ENCODE data around the gene KDM2A. TPM values are rescaled to one million over a fixed set of nuclear protein-coding genes. Genes with fewer than 3 reads are reported as not detected.

The KDM2A gene
- total and polyA plus RNA-seq, 2 of the 13 experiments (the other 11 are each of a cell fraction or from before 2014, with no cell fraction given), result 31.3 to 31.4 TPM

GRCh38 chr11:67265633-67266448, 146.8 kb downstream of the KDM2A start (continued):
- TF ChIP-seq, protein P1, sequence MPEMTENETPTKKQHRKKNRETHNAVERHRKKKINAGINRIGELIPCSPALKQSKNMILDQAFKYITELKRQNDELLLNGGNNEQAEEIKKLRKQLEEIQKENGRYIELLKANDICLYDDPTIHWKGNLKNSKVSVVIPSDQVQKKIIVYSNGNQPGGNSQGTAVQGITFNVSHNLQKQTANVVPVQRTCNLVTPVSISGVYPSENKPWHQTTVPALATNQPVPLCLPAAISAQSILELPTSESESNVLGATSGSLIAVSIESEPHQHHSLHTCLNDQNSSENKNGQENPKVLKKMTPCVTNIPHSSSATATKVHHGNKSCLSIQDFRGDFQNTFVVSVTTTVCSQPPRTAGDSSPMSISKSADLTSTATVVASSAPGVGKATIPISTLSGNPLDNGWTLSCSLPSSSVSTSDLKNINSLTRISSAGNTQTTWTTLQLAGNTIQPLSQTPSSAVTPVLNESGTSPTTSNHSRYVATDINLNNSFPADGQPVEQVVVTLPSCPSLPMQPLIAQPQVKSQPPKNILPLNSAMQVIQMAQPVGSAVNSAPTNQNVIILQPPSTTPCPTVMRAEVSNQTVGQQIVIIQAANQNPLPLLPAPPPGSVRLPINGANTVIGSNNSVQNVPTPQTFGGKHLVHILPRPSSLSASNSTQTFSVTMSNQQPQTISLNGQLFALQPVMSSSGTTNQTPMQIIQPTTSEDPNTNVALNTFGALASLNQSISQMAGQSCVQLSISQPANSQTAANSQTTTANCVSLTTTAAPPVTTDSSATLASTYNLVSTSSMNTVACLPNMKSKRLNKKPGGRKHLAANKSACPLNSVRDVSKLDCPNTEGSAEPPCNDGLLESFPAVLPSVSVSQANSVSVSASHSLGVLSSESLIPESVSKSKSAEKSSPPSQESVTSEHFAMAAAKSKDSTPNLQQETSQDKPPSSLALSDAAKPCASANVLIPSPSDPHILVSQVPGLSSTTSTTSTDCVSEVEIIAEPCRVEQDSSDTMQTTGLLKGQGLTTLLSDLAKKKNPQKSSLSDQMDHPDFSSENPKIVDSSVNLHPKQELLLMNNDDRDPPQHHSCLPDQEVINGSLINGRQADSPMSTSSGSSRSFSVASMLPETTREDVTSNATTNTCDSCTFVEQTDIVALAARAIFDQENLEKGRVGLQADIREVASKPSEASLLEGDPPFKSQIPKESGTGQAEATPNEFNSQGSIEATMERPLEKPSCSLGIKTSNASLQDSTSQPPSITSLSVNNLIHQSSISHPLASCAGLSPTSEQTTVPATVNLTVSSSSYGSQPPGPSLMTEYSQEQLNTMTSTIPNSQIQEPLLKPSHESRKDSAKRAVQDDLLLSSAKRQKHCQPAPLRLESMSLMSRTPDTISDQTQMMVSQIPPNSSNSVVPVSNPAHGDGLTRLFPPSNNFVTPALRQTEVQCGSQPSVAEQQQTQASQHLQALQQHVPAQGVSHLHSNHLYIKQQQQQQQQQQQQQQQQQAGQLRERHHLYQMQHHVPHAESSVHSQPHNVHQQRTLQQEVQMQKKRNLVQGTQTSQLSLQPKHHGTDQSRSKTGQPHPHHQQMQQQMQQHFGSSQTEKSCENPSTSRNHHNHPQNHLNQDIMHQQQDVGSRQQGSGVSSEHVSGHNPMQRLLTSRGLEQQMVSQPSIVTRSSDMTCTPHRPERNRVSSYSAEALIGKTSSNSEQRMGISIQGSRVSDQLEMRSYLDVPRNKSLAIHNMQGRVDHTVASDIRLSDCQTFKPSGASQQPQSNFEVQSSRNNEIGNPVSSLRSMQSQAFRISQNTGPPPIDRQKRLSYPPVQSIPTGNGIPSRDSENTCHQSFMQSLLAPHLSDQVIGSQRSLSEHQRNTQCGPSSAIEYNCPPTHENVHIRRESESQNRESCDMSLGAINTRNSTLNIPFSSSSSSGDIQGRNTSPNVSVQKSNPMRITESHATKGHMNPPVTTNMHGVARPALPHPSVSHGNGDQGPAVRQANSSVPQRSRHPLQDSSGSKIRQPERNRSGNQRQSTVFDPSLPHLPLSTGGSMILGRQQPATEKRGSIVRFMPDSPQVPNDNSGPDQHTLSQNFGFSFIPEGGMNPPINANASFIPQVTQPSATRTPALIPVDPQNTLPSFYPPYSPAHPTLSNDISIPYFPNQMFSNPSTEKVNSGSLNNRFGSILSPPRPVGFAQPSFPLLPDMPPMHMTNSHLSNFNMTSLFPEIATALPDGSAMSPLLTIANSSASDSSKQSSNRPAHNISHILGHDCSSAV (CRISPR knock-in tag; IDR thresholded peaks at IDR 0.05; ENCODE audit: borderline replicate concordance), result no peak
- TF ChIP-seq SMC3 (IDR thresholded peaks at IDR 0.05; ENCODE audit: low read length) (no peak), REPIN1 (CRISPR knock-in tag; IDR thresholded peaks at IDR 0.05; ENCODE audit: borderline replicate concordance, low read depth) (no peak), HOXD1 (CRISPR knock-in tag; IDR thresholded peaks at IDR 0.05) (no peak), ZNF18 (CRISPR knock-in tag; IDR thresholded peaks at IDR 0.05; ENCODE audit: insufficient replicate concordance) (no peak), NFE2 (CRISPR knock-in tag; IDR thresholded peaks at IDR 0.05) (no peak), PLRG1 (conservative IDR thresholded peaks at IDR 0.05) (no peak), MED1 (CRISPR knock-in tag; IDR thresholded peaks at IDR 0.05) (peak; percentile 45; the same call in 1 of the 2 replicates), CCDC6 (CRISPR knock-in tag; IDR thresholded peaks at IDR 0.05) (0 out of 2 replicates have a peak, but pooled peaks have one; percentile 49), REL (CRISPR knock-in tag; conservative IDR thresholded peaks at IDR 0.05) (no peak), MAFG (CRISPR knock-in tag; IDR thresholded peaks at IDR 0.05) (no peak), ERF (CRISPR knock-in tag; IDR thresholded peaks at IDR 0.05) (0 out of 2 replicates have a peak, but pooled peaks have one; percentile 19), PAWR (CRISPR knock-in tag; IDR thresholded peaks at IDR 0.05; ENCODE audit: borderline replicate concordance) (no peak), GABPA (IDR thresholded peaks at IDR 0.05; ENCODE audit: low read depth, low read length) (no peak), GABPA (CRISPR knock-in tag; IDR thresholded peaks at IDR 0.05; ENCODE audit: low read depth) (no peak), NR2C2 (CRISPR knock-in tag; IDR thresholded peaks at IDR 0.05; ENCODE audit: borderline replicate concordance) (peak; percentile 58; the same call in 1 of the 2 replicates), MXD4 (CRISPR knock-in tag; IDR thresholded peaks at IDR 0.05) (no peak), NFE2L2 (IDR thresholded peaks at IDR 0.05; ENCODE audit: low read length) (no peak)
- TF ChIP-seq, protein P2, sequence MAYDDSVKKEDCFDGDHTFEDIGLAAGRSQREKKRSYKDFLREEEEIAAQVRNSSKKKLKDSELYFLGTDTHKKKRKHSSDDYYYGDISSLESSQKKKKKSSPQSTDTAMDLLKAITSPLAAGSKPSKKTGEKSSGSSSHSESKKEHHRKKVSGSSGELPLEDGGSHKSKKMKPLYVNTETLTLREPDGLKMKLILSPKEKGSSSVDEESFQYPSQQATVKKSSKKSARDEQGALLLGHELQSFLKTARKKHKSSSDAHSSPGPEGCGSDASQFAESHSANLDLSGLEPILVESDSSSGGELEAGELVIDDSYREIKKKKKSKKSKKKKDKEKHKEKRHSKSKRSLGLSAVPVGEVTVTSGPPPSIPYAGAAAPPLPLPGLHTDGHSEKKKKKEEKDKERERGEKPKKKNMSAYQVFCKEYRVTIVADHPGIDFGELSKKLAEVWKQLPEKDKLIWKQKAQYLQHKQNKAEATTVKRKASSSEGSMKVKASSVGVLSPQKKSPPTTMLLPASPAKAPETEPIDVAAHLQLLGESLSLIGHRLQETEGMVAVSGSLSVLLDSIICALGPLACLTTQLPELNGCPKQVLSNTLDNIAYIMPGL (CRISPR knock-in tag; IDR thresholded peaks at IDR 0.05; ENCODE audit: borderline replicate concordance in 1 of 2, low read depth in 1 of 2), result peak; percentile 66 to 80; a peak in 2 of 4 replicates
